HEK293T (cell line): ENCODE measurements around the gene LRRC2.
"Not testable (repeated sequence)": the region's sequence is repeated elsewhere in the genome, so short reads cannot be mapped to it uniquely, and the experiment has no call there.

ENCODE experiments used
- CTCF ChIA-PET: fragments of 350-600 bp; formaldehyde crosslinking; extraction: SDS; loops from one replicate; lab custom pipeline; 2021; ENCODE audit warnings: antibody characterized with exemption, inconsistent platforms; lab: Yijun Ruan, JAX
- POLR2A ChIA-PET: fragments of 350-600 bp; formaldehyde crosslinking; extraction: SDS; loops from one replicate; lab custom pipeline; 2020; ENCODE audit warnings: antibody characterized with exemption, inconsistent platforms; lab: Yijun Ruan, JAX
- DNase-seq: peaks from one replicate; pipeline ENCODE4 v3.0.0; 2012; ENCODE audit warnings: mixed read lengths; ENCODE audit errors: extremely low spot score
- ARNT ChIP-seq: fragments of 450-650 bp; IDR thresholded peaks from 2 replicates; pipeline ENCODE4 v1.6.1; 2017; ENCODE audit warnings: mild to moderate bottlenecking
- BHLHE40 ChIP-seq: fragments of 450-650 bp; IDR thresholded peaks from 2 replicates; pipeline ENCODE4 v1.6.1; 2016; ENCODE audit warnings: mild to moderate bottlenecking, moderate library complexity, borderline replicate concordance
- CTBP1 ChIP-seq: fragments of 450-650 bp; IDR thresholded peaks from 2 replicates; pipeline ENCODE4 v1.6.1; 2016; ENCODE audit warnings: borderline replicate concordance
- ELF4 ChIP-seq: fragments of 450-650 bp; IDR thresholded peaks from 2 replicates; pipeline ENCODE4 v1.6.1; 2017; ENCODE audit warnings: antibody characterized with exemption
- FOXA1 ChIP-seq: fragments of 450-650 bp; IDR thresholded peaks from 2 replicates; pipeline ENCODE4 v1.6.1; 2016; ENCODE audit warnings: mild to moderate bottlenecking
- FOXK2 ChIP-seq: fragments of 450-650 bp; IDR thresholded peaks from 2 replicates; pipeline ENCODE4 v1.6.1; 2016; ENCODE audit warnings: mild to moderate bottlenecking
- FOXM1 ChIP-seq: fragments of 450-650 bp; IDR thresholded peaks from 2 replicates; pipeline ENCODE4 v1.6.1; 2017; ENCODE audit warnings: mild to moderate bottlenecking, borderline replicate concordance
- HDGF ChIP-seq: fragments of 450-650 bp; IDR thresholded peaks from 2 replicates; pipeline ENCODE4 v1.6.1; 2017; ENCODE audit warnings: antibody characterized with exemption, borderline replicate concordance
- L3MBTL2 ChIP-seq: fragments of 450-650 bp; conservative IDR thresholded peaks from 2 replicates; pipeline ENCODE4 v1.6.1; 2016; ENCODE audit warnings: mild to moderate bottlenecking
- LEF1 ChIP-seq: fragments of 450-650 bp; IDR thresholded peaks from 2 replicates; pipeline ENCODE4 v1.6.1; 2017; ENCODE audit warnings: mild to moderate bottlenecking, borderline replicate concordance
- NFRKB ChIP-seq: fragments of 450-650 bp; IDR thresholded peaks from 2 replicates; pipeline ENCODE4 v1.6.1; 2016; ENCODE audit warnings: mild to moderate bottlenecking, moderate library complexity
- SP1 ChIP-seq: fragments of 450-650 bp; IDR thresholded peaks from 2 replicates; pipeline ENCODE4 v1.6.1; 2017
- SUZ12 ChIP-seq: fragments of 450-650 bp; IDR thresholded peaks from 2 replicates; pipeline ENCODE4 v1.6.1; 2016; ENCODE audit warnings: mild to moderate bottlenecking
- TARDBP ChIP-seq: fragments of 450-650 bp; IDR thresholded peaks from 2 replicates; pipeline ENCODE4 v1.6.1; 2016
- ZNF384 ChIP-seq: fragments of 450-650 bp; IDR thresholded peaks from 2 replicates; pipeline ENCODE4 v1.6.1; 2016
- TF ChIP-seq, protein P1 (sequence below): fragments of 450-650 bp; IDR thresholded peaks from 2 replicates; pipeline ENCODE4 v1.6.1; 2016

Gene LRRC2

DNA sequence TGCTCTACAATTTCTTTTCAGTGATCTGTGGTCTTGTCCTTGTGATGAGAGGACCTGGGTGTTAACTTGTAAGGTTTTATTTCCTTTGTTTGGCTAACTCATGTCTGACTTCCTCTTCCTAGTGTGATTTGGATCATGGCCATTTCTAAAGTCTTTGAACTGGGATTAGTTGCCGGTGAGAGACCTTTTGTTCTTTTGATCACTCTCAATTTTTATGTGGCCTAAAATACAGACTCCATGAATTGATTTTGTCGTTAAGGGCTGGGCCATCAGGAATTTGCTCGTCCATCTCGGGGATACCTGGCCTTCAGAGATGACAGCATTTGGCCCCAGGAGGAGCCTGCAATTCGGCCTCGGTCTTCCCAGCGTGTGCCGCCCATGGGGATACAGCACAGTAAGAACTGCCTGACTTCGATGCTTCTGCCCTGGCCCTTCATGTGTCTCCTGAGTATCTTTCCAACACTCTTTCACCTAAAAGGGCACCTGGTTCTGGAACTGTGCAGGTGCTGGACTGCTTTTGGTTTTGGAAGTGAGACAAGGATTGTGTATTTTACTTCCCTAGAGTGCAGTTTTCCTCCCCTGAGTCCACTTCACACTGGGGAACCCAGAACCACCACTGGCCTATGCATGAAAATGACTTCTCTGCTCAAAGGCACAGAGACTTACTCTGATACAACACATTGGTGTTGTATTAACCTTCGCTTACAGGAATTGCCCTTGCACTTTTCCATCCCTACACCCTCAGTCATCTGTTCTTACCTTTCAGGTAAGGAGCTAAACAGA is 13.1 kb upstream of the LRRC2 start:
- ChIA-PET POLR2A (no interaction called here), CTCF (no interaction called here)
- TF ChIP-seq BHLHE40 (no peak), HDGF (no peak), ELF4 (no peak), ARNT (no peak), TARDBP (no peak), FOXM1 (no peak), LEF1 (no peak), L3MBTL2 (no peak), SP1 (no peak), FOXA1 (no peak), ZNF384 (no peak), CTBP1 (no peak), NFRKB (no peak), SUZ12 (no peak), FOXK2 (no peak)
- TF ChIP-seq, protein P1, sequence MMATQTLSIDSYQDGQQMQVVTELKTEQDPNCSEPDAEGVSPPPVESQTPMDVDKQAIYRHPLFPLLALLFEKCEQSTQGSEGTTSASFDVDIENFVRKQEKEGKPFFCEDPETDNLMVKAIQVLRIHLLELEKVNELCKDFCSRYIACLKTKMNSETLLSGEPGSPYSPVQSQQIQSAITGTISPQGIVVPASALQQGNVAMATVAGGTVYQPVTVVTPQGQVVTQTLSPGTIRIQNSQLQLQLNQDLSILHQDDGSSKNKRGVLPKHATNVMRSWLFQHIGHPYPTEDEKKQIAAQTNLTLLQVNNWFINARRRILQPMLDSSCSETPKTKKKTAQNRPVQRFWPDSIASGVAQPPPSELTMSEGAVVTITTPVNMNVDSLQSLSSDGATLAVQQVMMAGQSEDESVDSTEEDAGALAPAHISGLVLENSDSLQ, result no peak
- DNase-seq, result no peak

DNA sequence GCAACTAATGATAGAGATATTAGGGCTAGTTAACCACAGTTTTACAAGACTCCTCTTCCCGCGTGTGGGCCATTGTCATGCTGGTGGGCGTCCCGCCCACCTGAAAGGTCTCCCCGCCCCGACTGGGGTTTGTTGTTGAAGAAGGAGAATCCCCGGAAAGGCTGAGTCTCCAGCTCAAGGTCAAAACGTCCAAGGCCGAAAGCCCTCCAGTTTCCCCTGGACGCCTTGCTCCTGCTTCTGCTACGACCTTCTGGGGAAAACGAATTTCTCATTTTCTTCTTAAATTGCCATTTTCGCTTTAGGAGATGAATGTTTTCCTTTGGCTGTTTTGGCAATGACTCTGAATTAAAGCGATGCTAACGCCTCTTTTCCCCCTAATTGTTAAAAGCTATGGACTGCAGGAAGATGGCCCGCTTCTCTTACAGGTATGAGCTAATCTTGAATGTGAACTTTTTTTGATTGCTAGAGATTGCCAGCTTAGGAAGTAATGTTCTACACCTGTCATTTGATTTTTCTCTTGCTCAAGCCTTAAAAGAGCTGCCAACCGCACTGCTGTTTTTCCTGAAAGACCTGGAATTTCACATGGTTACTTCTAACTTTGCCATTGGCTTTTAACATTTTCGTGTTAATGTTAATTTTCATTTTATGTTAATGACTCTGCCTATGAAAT is 11.6 kb upstream of the LRRC2 start:
- POLR2A ChIA-PET, DNase-seq, CTCF ChIA-PET: not testable (repeated sequence)

DNA sequence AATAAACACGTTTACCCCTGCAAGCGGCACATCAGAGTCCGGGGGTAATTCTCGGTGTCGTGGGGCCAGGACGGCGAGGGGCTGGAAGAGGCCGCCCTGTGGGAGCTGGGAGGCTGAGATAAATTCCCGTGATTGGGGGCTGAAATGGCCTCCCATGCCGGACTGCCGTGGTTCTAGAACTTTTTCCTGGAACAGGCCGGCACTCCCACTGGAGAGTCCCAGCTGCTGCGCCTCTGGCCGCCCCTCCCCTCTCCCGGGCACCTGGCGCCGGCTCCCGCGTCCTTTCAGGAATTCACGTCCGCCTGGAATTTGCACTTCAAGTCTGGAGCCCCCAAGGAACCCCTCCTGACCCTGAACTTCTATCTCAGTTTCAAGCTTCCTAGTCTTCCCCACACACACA is 10.8 kb upstream of the LRRC2 start:
- ChIA-PET CTCF (no interaction called here), POLR2A (no interaction called here)
- TF ChIP-seq BHLHE40 (no peak), NFRKB (no peak), L3MBTL2 (no peak), SUZ12 (no peak), CTBP1 (no peak), TARDBP (no peak), SP1 (no peak), FOXK2 (no peak), LEF1 (no peak), FOXM1 (no peak), HDGF (no peak), ZNF384 (no peak), ARNT (no peak)
- TF ChIP-seq, protein P1, result no peak
- no peak for DNase-seq

DNA sequence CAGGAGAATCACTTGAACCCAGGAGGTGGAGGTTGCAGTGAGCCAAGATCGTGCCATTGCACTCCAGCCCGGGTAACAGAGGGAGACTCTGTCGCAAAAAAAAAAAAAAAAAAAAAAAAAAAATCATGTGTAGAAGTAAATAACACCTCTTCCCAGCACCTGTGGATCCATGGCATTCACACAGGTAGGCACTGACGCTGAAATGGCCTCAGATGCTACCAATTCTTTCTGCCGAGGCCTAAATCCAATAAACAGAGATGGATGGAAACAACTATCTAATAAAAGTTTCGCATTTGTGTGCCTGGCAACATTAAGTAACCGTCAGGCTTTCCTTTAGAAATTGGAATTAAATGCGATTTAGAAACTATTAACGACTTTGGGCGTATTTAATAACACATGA is 10.3 kb upstream of the LRRC2 start:
- ChIA-PET CTCF (no interaction called here), POLR2A (no interaction called here)
- no peak for DNase-seq
- no peak for TF ChIP-seq BHLHE40
- no peak for TF ChIP-seq ARNT
- no peak for TF ChIP-seq TARDBP
- TF ChIP-seq, protein P1, result no peak
- TF ChIP-seq SP1, result no peak
- no peak for TF ChIP-seq SUZ12
- TF ChIP-seq NFRKB, result no peak
- TF ChIP-seq HDGF, result no peak
- TF ChIP-seq ZNF384, result no peak
- no peak for TF ChIP-seq LEF1
- no peak for TF ChIP-seq ELF4
- TF ChIP-seq FOXK2, result no peak
- TF ChIP-seq CTBP1, result no peak
- TF ChIP-seq FOXM1, result no peak
- TF ChIP-seq FOXA1, result no peak
- no peak for TF ChIP-seq L3MBTL2

DNA sequence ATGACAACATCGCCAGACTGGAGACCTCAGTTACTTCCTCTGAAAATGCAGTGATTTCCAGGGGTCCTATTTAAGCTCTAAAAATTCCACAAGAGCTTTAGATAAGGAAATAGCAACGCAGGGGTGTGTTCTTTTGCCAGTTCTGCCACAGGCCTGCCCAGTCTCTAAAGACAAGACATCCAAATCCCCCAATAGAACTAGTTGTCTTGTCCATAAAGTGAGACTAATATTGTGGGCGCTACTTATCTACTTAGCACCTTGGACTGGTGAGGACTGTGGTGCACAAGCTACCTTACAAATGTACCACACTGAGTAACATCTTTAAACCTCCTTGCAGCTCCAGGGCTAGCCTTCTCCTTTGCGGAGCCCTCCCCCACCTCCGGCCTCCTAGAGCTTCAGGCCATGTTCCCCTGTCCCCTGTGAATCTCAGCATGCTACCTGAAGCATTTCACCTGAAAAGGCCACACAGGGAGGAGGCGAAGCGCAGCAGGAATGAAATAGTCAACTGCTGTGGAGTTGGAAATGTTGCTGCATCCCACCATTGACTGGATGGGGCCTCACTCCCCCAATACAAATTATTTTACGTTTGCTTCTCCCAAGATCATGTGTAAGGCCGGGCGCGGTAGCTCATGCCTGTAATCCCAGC is 9.6 kb upstream of the LRRC2 start:
- TF ChIP-seq ZNF384 (no peak), ELF4 (no peak), L3MBTL2 (no peak), FOXM1 (no peak), BHLHE40 (no peak), TARDBP (no peak), SUZ12 (no peak), FOXA1 (no peak), HDGF (no peak), SP1 (no peak), LEF1 (no peak), CTBP1 (no peak), ARNT (no peak), NFRKB (no peak), FOXK2 (no peak)
- TF ChIP-seq, protein P1, result no peak
- POLR2A ChIA-PET, result no interaction called here
- CTCF ChIA-PET, result no interaction called here
- no peak for DNase-seq
